ENCODE data around the gene QSOX2.

The QSOX2 gene, protein sequence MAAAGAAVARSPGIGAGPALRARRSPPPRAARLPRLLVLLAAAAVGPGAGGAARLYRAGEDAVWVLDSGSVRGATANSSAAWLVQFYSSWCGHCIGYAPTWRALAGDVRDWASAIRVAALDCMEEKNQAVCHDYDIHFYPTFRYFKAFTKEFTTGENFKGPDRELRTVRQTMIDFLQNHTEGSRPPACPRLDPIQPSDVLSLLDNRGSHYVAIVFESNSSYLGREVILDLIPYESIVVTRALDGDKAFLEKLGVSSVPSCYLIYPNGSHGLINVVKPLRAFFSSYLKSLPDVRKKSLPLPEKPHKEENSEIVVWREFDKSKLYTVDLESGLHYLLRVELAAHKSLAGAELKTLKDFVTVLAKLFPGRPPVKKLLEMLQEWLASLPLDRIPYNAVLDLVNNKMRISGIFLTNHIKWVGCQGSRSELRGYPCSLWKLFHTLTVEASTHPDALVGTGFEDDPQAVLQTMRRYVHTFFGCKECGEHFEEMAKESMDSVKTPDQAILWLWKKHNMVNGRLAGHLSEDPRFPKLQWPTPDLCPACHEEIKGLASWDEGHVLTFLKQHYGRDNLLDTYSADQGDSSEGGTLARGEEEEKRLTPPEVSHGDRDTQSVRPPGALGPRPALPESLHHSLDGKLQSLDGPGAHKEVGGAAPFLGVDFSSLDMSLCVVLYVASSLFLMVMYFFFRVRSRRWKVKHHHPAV

GRCh38 chr9:136245219-136246150 lies at the start of gene QSOX2:
TSS of gene QSOX2 (minus strand) at chr9:136245812. CDS start at chr9:136245803, 9 bp downstream.
- in situ Hi-C loops (cut with MboI; ENCODE audit: low sequenced_read_pairs), result no loop called here

DNA sequence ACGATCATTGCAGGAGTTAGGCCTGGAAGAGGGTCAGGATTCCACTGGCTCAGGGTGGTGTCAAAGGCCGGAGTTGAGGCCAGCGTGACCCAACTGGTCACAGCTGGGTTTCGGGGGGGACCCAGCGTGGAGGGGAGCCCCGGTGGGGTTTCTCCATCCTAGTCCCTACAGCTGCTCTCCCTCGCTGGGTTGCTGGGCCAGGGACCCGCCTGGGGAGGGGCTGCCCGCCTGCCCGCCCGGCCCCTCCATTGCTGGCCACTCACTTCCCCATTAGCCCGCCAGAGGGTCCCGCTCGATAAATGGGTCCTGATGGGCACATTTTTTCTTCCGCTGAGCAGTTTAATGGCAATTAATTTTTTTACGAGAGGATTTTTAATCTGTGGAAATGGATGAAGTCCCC lies 49.4 kb upstream of the QSOX2 start:
- in situ Hi-C loops (cut with MboI; ENCODE audit: low sequenced_read_pairs), result no loop called here

DNA sequence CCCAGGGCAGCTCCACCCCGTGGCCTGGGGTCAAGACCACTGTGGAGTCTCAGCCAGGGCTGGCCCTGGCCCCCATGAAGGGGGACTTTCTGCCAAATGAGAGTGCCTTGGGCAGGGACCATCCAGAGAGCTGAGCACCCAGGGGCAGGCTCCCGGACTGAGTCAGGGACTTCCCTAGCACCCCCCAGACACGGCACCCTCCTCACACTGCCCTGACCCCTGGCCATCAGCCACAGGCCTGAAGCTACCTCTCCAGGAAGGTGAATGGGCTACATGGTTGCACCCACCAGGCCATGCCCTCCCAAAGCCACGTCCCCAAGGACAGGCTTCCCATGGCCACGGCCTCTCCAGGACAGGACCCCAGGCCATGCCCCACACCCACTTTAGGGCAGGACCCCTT lies 48.8 kb upstream of the QSOX2 start:
- in situ Hi-C loops (cut with MboI; ENCODE audit: low sequenced_read_pairs), result no loop called here

DNA sequence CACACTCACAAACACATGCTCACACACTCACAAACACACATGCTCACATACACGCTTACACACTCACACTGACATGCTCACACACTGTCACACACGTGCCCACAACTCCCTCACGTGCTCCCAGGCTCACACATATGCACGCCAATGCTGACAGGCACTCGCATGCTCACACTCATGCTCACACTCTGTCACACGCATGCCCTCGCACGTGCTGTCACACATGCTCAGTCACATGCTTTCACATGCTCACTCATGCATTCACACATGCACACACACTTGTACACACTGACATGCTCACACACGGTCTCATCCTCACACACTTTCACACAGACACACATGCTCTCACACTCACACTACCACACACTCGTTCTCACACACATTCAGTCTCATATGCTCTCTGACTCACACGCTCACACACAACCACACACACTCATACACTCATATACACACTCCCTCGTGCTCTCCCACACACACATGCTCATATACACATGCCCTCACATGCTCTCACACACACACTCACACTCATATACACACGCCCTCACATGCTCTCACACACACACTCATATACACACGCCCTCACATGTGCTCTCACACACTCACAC lies 48.0 kb upstream of the QSOX2 start:
- in situ Hi-C loops (cut with MboI; ENCODE audit: low sequenced_read_pairs), result no loop called here

GRCh38 chr9:136292591-136293448 lies 47.2 kb upstream of the QSOX2 start:
- in situ Hi-C loops (cut with MboI; ENCODE audit: low sequenced_read_pairs), result no loop called here

DNA sequence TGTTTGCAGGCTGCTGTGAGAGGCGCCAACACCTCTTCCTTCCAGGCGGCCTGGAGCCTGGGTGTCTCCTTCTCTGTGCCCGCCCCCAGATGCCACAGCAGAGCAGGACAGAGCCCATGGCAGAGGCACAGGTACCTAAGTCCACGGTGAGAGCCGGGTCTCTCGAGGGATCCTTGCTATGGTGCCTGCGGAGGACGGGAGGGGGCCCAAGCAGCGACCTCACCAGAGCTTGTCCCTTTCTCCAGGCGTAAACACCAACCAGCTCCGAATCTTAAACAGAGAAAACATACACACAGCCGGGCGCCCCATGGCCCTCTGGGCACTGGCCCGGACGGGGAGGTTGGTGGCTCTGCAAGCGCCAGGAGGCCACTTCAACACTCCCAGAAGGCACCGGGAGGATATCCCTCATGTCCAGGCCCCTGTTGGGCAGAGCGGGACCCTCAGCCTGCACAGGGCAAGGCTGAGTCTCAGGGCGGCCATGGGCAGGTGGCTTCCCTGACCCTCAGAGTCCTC lies 46.5 kb upstream of the QSOX2 start:
- in situ Hi-C loops (cut with MboI; ENCODE audit: low sequenced_read_pairs), result no loop called here

GRCh38 chr9:136291306-136292025 lies 45.9 kb upstream of the QSOX2 start:
- in situ Hi-C loops (cut with MboI; ENCODE audit: low sequenced_read_pairs), result no loop called here

DNA sequence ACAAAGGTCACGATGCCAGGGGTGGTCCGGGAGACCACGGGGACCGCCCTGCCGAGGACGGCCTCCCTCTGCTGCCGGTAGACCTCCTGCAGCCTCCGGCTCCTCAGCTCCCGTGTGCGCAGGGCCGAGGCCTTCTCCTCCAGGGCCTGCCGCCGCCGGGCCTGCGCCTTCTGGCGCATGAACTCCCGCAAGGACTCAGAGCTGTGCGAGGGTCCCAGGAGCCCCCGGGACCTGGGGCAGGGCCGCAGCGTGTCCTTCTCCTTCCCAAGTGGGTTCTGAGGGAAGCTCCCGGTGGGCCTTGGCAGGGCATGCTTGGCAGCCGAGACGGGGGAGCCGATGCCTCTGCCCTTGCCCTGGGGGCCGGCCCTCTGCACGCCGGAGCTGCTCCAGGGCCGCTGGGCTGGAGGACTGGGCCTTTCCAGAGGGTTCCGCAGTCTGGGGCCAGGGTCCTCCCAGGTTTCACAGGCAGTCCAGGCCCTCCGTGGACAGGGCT lies 44.9 kb upstream of the QSOX2 start:
- in situ Hi-C loops (cut with MboI; ENCODE audit: low sequenced_read_pairs), result no loop called here

GRCh38 chr9:136289651-136290507 lies 44.3 kb upstream of the QSOX2 start:
- in situ Hi-C loops (cut with MboI; ENCODE audit: low sequenced_read_pairs), result no loop called here

- in situ Hi-C loops (cut with MboI; ENCODE audit: low sequenced_read_pairs), result no loop called here
Measured at GRCh38 chr9:136287960-136288753, 42.5 kb upstream of the QSOX2 start.

DNA sequence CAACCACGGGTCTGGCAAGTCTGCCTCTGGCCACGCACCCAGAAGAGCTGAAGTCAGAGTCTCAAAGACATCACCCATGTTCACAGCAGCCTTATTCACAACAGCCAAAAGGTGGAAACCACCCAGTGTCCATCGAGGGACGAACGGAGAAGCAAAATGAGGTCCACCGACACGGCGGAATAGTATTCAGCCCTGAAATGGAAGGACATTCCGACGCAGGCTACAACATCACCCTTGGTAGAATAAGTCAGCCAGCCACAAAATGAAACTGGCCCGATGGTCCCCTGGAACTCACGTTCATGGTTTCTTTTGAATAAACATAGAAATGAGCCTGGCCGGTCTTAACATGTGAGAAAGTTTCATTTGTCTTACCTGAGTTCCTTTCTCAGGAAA lies 41.4 kb upstream of the QSOX2 start:
- in situ Hi-C loops (cut with MboI; ENCODE audit: low sequenced_read_pairs), result no loop called here

GRCh38 chr9:136286359-136286986 lies 40.9 kb upstream of the QSOX2 start:
- in situ Hi-C loops (cut with MboI; ENCODE audit: low sequenced_read_pairs), result no loop called here

DNA sequence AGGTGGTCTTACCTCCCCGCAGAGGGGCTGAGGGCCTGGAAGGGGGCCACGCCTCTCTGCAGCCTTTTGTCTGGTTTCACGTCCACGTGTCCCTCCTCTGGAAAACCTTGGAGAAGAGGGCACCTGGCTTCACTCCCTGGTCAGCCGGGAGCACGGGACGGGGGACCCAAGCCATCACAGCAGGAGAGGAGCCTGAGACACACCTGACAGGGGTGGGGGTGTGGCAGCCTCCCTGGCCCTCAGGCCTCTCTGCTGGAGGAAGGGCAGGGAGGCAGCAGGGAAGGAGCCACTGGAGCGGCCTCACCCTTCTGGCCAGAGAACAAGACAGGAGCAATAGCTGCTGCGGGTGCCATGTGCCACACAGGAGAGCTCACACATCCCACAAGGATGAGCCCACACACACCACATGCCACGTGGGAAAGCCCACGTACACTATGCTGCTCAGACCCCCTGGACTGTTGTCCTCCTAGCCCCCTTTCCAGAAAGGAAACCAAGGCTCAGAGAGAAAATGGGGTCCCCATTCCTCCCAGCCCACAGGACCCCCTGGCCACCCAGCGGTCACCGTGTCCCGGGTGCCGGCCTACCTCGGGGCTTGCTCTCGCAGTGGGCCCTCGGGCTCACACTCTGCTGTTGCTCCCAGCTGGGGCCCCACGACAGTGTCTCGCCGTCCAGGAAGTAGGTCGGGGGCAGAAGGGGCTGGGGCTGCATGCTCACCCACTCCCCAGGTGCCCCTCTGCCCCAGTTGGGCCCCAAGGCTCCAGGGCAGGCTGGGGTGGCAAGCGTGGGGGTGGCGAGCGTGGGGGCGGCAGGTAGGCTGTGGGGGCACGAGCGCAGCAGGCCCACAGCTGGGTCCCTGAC lies 40.1 kb upstream of the QSOX2 start:
- in situ Hi-C loops (cut with MboI; ENCODE audit: low sequenced_read_pairs), result no loop called here

- in situ Hi-C loops (cut with MboI; ENCODE audit: low sequenced_read_pairs), result no loop called here
Measured at GRCh38 chr9:136284951-136285350, 39.3 kb upstream of the QSOX2 start.

GRCh38 chr9:136284311-136284710 lies 38.7 kb upstream of the QSOX2 start:
- in situ Hi-C loops (cut with MboI; ENCODE audit: low sequenced_read_pairs), result no loop called here

Data from HL-60/S4 treated with retinoic acid at 250 ng/mL for 4 days and 3 days (cell line).